ENCODE results near the gene NHP2. TPM values are rescaled to one million over a fixed set of nuclear protein-coding genes. Genes with fewer than 3 reads are reported as not detected.
"Not testable (repeated sequence)": the region's sequence is repeated elsewhere in the genome, so short reads cannot be mapped to it uniquely, and the experiment has no call there.

The NHP2 gene
- total RNA-seq, 1 donor from 2014 or later: 161 TPM

DNA sequence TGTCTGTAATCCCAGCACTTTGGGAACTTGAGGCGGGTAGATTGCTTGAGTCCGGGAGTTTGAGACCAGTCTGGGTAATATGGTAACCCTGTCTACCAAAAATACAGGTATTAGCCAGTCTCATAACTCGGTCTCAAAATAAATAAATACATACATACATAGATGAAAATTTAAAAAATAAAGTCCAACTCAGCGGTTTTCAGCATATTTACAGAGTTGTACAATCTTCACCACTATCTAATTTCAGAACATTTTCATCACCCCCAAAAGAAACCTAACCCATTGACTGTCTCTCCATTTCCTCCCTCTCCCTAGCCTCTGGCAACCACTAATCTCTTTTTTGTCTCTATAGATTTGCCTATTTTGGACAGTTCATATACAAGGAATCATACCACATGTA is 12.1 kb downstream of the NHP2 start:
- Mint-ChIP-seq H3K27me3 (no peaks in the 10 kb centered on the region), H3K4me1 (ENCODE audit: unreplicated experiment) (peaks cover 8% of the 10 kb centered on the region), H3K4me3 (no peak overlapping the region), H3K36me3 (peaks cover 22% of the 10 kb centered on the region), H3K27ac (no peak overlapping the region), H3K9me3 (no peaks in the 10 kb centered on the region)
- TF ChIP-seq CTCF (conservative IDR thresholded peaks at IDR 0.05): no peak
- DNase-seq (ENCODE audit: extremely low spot score, unreplicated experiment): no peak

- no peaks in the 10 kb centered on the region for H3K9me3 Mint-ChIP-seq
- H3K36me3 Mint-ChIP-seq: peaks cover 31% of the 10 kb centered on the region
- peaks cover 6% of the 10 kb centered on the region for H3K4me1 Mint-ChIP-seq (ENCODE audit: unreplicated experiment)
- no peaks in the 10 kb centered on the region for H3K27me3 Mint-ChIP-seq
- H3K27ac Mint-ChIP-seq: no peak overlapping the region
- TF ChIP-seq CTCF (conservative IDR thresholded peaks at IDR 0.05): no peak
- no peak for DNase-seq (ENCODE audit: extremely low spot score, unreplicated experiment)
- H3K4me3 Mint-ChIP-seq: no peak overlapping the region
Observed at GRCh38 chr5:178137991-178138390, 15.7 kb downstream of the NHP2 start.

- H3K9me3 Mint-ChIP-seq: no peaks in the 10 kb centered on the region
- no peak overlapping the region for H3K4me3 Mint-ChIP-seq
- H3K36me3 Mint-ChIP-seq: peaks cover 27% of the 10 kb centered on the region
- H3K27ac Mint-ChIP-seq: no peak overlapping the region
- peaks cover 6% of the 10 kb centered on the region for H3K4me1 Mint-ChIP-seq (ENCODE audit: unreplicated experiment)
- no peaks in the 10 kb centered on the region for H3K27me3 Mint-ChIP-seq
- no peak for DNase-seq (ENCODE audit: extremely low spot score, unreplicated experiment)
- TF ChIP-seq CTCF (conservative IDR thresholded peaks at IDR 0.05): no peak
Observed at GRCh38 chr5:178136990-178137389, 16.7 kb downstream of the NHP2 start.

DNA sequence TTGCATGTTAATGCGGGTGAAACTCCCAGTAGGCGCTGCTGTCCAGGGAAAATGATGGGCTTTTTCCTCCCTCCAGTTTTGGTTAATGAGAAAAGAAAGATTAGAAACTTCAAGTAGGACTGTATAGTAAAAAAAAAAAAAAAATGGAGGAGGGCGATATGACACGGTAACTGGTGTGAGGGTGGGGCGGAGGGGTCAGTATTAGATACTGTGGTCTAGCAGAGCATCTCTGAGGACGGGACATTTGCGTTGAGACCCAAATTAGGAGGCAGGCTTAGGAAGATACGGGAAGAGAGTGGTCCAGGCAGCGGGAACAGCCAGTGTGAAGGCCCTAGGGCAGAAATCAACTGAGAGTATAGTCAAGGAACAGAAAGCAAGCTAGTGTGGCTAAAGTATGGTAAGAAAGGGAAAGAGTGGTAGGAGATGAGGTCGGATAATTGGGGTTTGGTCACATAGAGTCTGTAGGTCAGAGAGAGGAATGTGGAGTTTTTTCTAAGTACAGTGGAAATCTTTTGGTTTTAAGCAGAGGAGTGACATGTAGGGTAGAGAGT is 22.2 kb downstream of the NHP2 start:
- TF ChIP-seq CTCF (conservative IDR thresholded peaks at IDR 0.05): no peak
- Mint-ChIP-seq H3K27me3 (no peaks in the 10 kb centered on the region), H3K36me3 (peaks cover 16% of the 10 kb centered on the region), H3K4me3 (peak overlapping the region; percentile 90), H3K4me1 (ENCODE audit: unreplicated experiment) (peaks cover 13% of the 10 kb centered on the region), H3K9me3 (no peaks in the 10 kb centered on the region), H3K27ac (peak overlapping the region; percentile 73)
- no peak for DNase-seq (ENCODE audit: extremely low spot score, unreplicated experiment)

- no peak for TF ChIP-seq CTCF (conservative IDR thresholded peaks at IDR 0.05)
- Mint-ChIP-seq H3K4me1 (ENCODE audit: unreplicated experiment) (peaks cover 13% of the 10 kb centered on the region), H3K9me3 (no peaks in the 10 kb centered on the region), H3K36me3 (peaks cover 14% of the 10 kb centered on the region), H3K4me3 (peak within 1 kb of the TSS; percentile 90), H3K27ac (peak within 1 kb of the TSS; percentile 92), H3K27me3 (no peaks in the 10 kb centered on the region)
- DNase-seq (ENCODE audit: extremely low spot score, unreplicated experiment): peak; percentile 89
Observed at GRCh38 chr5:178130576-178131445, 22.9 kb downstream of the NHP2 start, which contains the start of gene RMND5B. Gene RMND5B (plus strand): TSS chr5:178131014. CDS start chr5:178138120, 7,106 bp downstream.

GRCh38 chr5:178130234-178130575 is 23.5 kb downstream of the NHP2 start:
- H3K27me3 Mint-ChIP-seq; H3K9me3 Mint-ChIP-seq; DNase-seq (ENCODE audit: extremely low spot score, unreplicated experiment): not testable (repeated sequence)
- Mint-ChIP-seq H3K27ac (peak overlapping the region; percentile 92), H3K4me1 (ENCODE audit: unreplicated experiment) (peaks cover 13% of the 10 kb centered on the region), H3K36me3 (peaks cover 10% of the 10 kb centered on the region), H3K4me3 (peak overlapping the region; percentile 89)

Data from type B pancreatic cell (in vitro differentiated cells).